SK-N-MC (cell line): ENCODE measurements around the gene NELFCD.

Experiments used
- EZH2 ChIP-seq: fragments of 200-600 bp; sonication (generic); IDR thresholded peaks from one replicate; pipeline ENCODE4 v1.6.1; 2017; ENCODE audit warnings: antibody characterized with exemption
- POLR2AphosphoS5 ChIP-seq: IDR thresholded peaks from 2 replicates; pipeline ENCODE4 v1.6.1; 2012; ENCODE audit warnings: mild to moderate bottlenecking, low read depth, low read length, borderline replicate concordance

- TF ChIP-seq EZH2 (no peak), POLR2AphosphoS5 (no peak)
Observed at GRCh38 chr20:58950603-58951002, 30.5 kb upstream of the NELFCD start.
